K562 (cell line): ENCODE results near the gene GJB6. TPM values are rescaled to one million over a fixed set of nuclear protein-coding genes. Genes with fewer than 3 reads are reported as not detected.

ENCODE experiments used
- ATAC-seq: fragments of 200-7000 bp; cut with Tn5 transposase; 3 replicates; pipeline ENCODE4 v1.9.1; 2020; ENCODE audit warnings: moderate library complexity
- BruUV-seq: library from RNA; stranded (reverse); fragments of 400-500 nt; replicated peaks from 2 replicates; lab custom pipeline; 2021; lab: Mats Ljungman, UMichigan
- CTCF ChIA-PET: fragments of 300-600 bp; formaldehyde crosslinking; extraction: SDS; loops from one replicate; lab custom pipeline; 2021; ENCODE audit warnings: low intra/inter-chr PET ratio; lab: Yijun Ruan, JAX
- POLR2A ChIA-PET: fragments of 300-600, 350-650 bp; sonication (Branson Sonifier 250); formaldehyde crosslinking; extraction: SDS; loops from one replicate; lab custom pipeline; 2021; ENCODE audit warnings: antibody characterized with exemption, inconsistent platforms; lab: Yijun Ruan, JAX
- DNase-seq, 4 experiments: peaks; one replicate each; pipeline versions ENCODE4 v3.0.0 to v3.0.0-alpha.2; 2011 to 2018; ENCODE audit warnings: low spot score in 3 of 4, mixed read lengths in 3 of 4; ENCODE audit errors: extremely low read depth in 1 of 4
- FAIRE-seq: peaks from 2 replicates; lab custom pipeline; 2011; peaks lifted over from hg19 to GRCh38; lab: Jason Lieb, UNC
- H2AFZ ChIP-seq: 2 replicates; pipeline ENCODE4 v1.6.0; 2011; ENCODE audit warnings: low read depth, low read length, control low read depth, inconsistent platforms
- H3K27ac ChIP-seq: fragments of 200-600 bp; 3 replicates; pipeline ENCODE4 v1.8.0; 2011; ENCODE audit warnings: low read depth, mild to moderate bottlenecking, control low read depth, inconsistent platforms, low read length, moderate library complexity, mixed read lengths; ENCODE audit errors: extremely low read depth
- H3K27me3 ChIP-seq, 2 experiments: fragments of 300-600 bp in 1 of 2; 2 replicates in 1 of 2; 3 replicates in 1 of 2; pipeline versions ENCODE4 v1.6.0 to v1.8.0; 2011; ENCODE audit warnings: inconsistent platforms in 2 of 2, low read length in 2 of 2, mild to moderate bottlenecking in 1 of 2, mixed read lengths in 1 of 2, moderate library complexity in 1 of 2; ENCODE audit not compliant: control insufficient read depth in 2 of 2, insufficient read depth in 2 of 2
- H3K36me3 ChIP-seq: fragments of 300-600 bp; 3 replicates; pipeline ENCODE4 v1.8.0; 2011; ENCODE audit warnings: mild to moderate bottlenecking, low read length, inconsistent platforms; ENCODE audit not compliant: control insufficient read depth, insufficient read depth
- H3K4me1 ChIP-seq, 2 experiments: fragments of 200-600 bp in 1 of 2; replicated peaks in 1 of 2; 2 replicates in 1 of 2; 3 replicates in 1 of 2; pipeline versions ENCODE4 v1.5.1 to v1.8.0; 2011; ENCODE audit warnings: inconsistent platforms in 2 of 2, low read length in 2 of 2, mild to moderate bottlenecking in 1 of 2, mixed read lengths in 1 of 2, moderate library complexity in 1 of 2; ENCODE audit not compliant: control insufficient read depth in 2 of 2, insufficient read depth in 2 of 2
- H3K4me2 ChIP-seq: 2 replicates; pipeline ENCODE4 v1.6.1; 2011; ENCODE audit warnings: low read length, control low read depth, inconsistent platforms, mixed read lengths; ENCODE audit not compliant: insufficient read depth
- H3K4me3 ChIP-seq: fragments of 200-600 bp; sonication (generic), shearing (Covaris generic); 2 replicates; pipeline ENCODE4 v1.5.1; 2016; ENCODE audit warnings: control low read depth, inconsistent platforms
- H3K79me2 ChIP-seq: fragments of 200-600 bp; 3 replicates; pipeline ENCODE4 v1.8.0; 2011; ENCODE audit warnings: low read length, inconsistent platforms; ENCODE audit not compliant: control insufficient read depth, insufficient read depth
- H3K9ac ChIP-seq, 2 experiments: 2 replicates each; pipeline versions ENCODE4 v1.6.0 to v1.6.1; 2011; ENCODE audit warnings: low read depth in 2 of 2, low read length in 2 of 2, control low read depth in 1 of 2, inconsistent platforms in 1 of 2, mild to moderate bottlenecking in 1 of 2, mixed read lengths in 1 of 2; ENCODE audit not compliant: insufficient read depth in 1 of 2
- H3K9me1 ChIP-seq: one replicate; pipeline ENCODE4 v1.6.0; 2011; ENCODE audit warnings: inconsistent platforms, mild to moderate bottlenecking, low read length, moderate library complexity; ENCODE audit not compliant: control insufficient read depth, insufficient read depth
- H3K9me3 ChIP-seq: replicated peaks from 2 replicates; pipeline ENCODE4 v1.5.1; 2011; ENCODE audit warnings: low read depth, low read length, inconsistent platforms; ENCODE audit not compliant: control insufficient read depth, insufficient read depth
- H4K20me1 ChIP-seq: replicated peaks from 2 replicates; pipeline ENCODE4 v1.6.1; 2011; ENCODE audit warnings: low read length, inconsistent platforms, mixed read lengths; ENCODE audit not compliant: control insufficient read depth, insufficient read depth
- DLX4 ChIP-seq: fragments of 250-450 bp; sonication (Bioruptor Pico); IDR thresholded peaks from 2 replicates; pipeline ENCODE4 v1.6.1; 2021; ENCODE audit warnings: mild to moderate bottlenecking
- HEY1 ChIP-seq: fragments of 250-450 bp; sonication (Bioruptor Pico); IDR thresholded peaks from 2 replicates; pipeline ENCODE4 v1.5.0; 2020; ENCODE audit warnings: mild to moderate bottlenecking, moderate library complexity, borderline replicate concordance
- HMG20B ChIP-seq: fragments of 250-450 bp; sonication (Bioruptor Pico); IDR thresholded peaks from 2 replicates; pipeline ENCODE4 v1.5.0; 2021; ENCODE audit warnings: mild to moderate bottlenecking
- MNT ChIP-seq, 2 experiments: fragments of 450-650 bp; conservative IDR thresholded peaks; 2 replicates each; pipeline ENCODE4 v1.6.1; 2017; ENCODE audit warnings: mild to moderate bottlenecking in 2 of 2, moderate library complexity in 2 of 2
- PKNOX1 ChIP-seq: fragments of 450-650 bp; IDR thresholded peaks from 2 replicates; pipeline ENCODE4 v1.6.1; 2016
- TCF7 ChIP-seq: sonication (generic); IDR thresholded peaks from 2 replicates; pipeline ENCODE4 v1.6.1; 2016; ENCODE audit warnings: antibody characterized with exemption, borderline replicate concordance
- TCFL5 ChIP-seq: fragments of 250-450 bp; sonication (Bioruptor Pico); conservative IDR thresholded peaks from 2 replicates; pipeline ENCODE4 v1.6.1; 2021; ENCODE audit warnings: mild to moderate bottlenecking, moderate library complexity, matching md5 sums
- ZNF384 ChIP-seq: IDR thresholded peaks from 2 replicates; pipeline ENCODE4 v1.6.1; 2012; ENCODE audit warnings: low read depth, low read length, improper control_type of control experiment
- ZNF445 ChIP-seq: fragments of 250-450 bp; sonication (Bioruptor Pico); IDR thresholded peaks from 2 replicates; pipeline ENCODE4 v1.4.0; 2020; ENCODE audit warnings: low read depth, mild to moderate bottlenecking, moderate library complexity
- ZNF561 ChIP-seq: fragments of 450-650 bp; formaldehyde crosslinking; conservative IDR thresholded peaks from 2 replicates; pipeline ENCODE4 v1.4.0; 2020; ENCODE audit warnings: mild to moderate bottlenecking, moderate library complexity
- ZNF644 ChIP-seq: fragments of 200-800 bp; sonication (Bioruptor generic); IDR thresholded peaks from 2 replicates; pipeline ENCODE4 v1.6.1; 2016; ENCODE audit warnings: low read depth, missing genetic modification characterization, missing compliant biosample characterization
- ZNF695 ChIP-seq: fragments of 450-650 bp; formaldehyde crosslinking; IDR thresholded peaks from 2 replicates; pipeline ENCODE4 v1.4.0; 2020; ENCODE audit warnings: mild to moderate bottlenecking, moderate library complexity
- in situ Hi-C: fragments of 300-500 bp; cut with MboI; formaldehyde crosslinking; loops from 4 replicates; pipeline ENCODE4 v1.15.0; 2018; ENCODE audit warnings: inconsistent platforms, mixed read lengths
- intact Hi-C: fragments of 100-400 bp; cut with micrococcal nuclease; formaldehyde crosslinking; loops from 2 replicates; pipeline ENCODE4 v1.14.2; 2022
- polyA plus RNA-seq, 8 experiments: library from polyadenylated mRNA; depleted of rRNA in 4 of 8; stranded (reverse) in 5 of 8; unstranded in 3 of 8; fragments of >200 nt; fragmentation: Nextera tagmentation in 2 of 8; fragmentation: Illumina TruSeq in 1 of 8; extraction: Ambion mirVana in 2 of 8; extraction: Trizol in 1 of 8; gene quantifications; 2 replicates each; pipeline versions ENCODE4 v1.2.1 to v1.2.3, GENCODE V29; 2011 to 2014; ENCODE audit warnings: inconsistent platforms in 1 of 8, missing spikeins in 1 of 8
- total RNA-seq, 7 experiments: library from RNA; depleted of rRNA in 6 of 7; stranded (reverse); fragments of >200 nt in 6 of 7; fragmentation: Illumina TruSeq in 2 of 7; extraction: Trizol in 2 of 7; gene quantifications; 2 replicates each; pipeline versions ENCODE4 v1.2.1 to v1.2.3, GENCODE V29; 2011 to 2021; ENCODE audit warnings: low replicate concordance in 1 of 7

The GJB6 gene
- total and polyA plus RNA-seq, 9 of the 15 experiments (the other 6 are each of a cell fraction or from before 2014, with no cell fraction given), result not detected

- in situ Hi-C loops, result no loop called here
- no peak for TF ChIP-seq HEY1
- TF ChIP-seq ZNF561 (CRISPR knock-in tag), result no peak
- no peak for TF ChIP-seq PKNOX1
- no peak for TF ChIP-seq HMG20B (CRISPR knock-in tag)
- no peak for TF ChIP-seq ZNF384
- no peak for TF ChIP-seq TCF7
- TF ChIP-seq MNT (conservative IDR thresholded peaks at IDR 0.05), result no peak
- no peak for TF ChIP-seq TCFL5 (CRISPR knock-in tag)
- no peak for TF ChIP-seq ZNF445 (CRISPR knock-in tag)
- no peak for TF ChIP-seq DLX4 (CRISPR knock-in tag)
- no peak for TF ChIP-seq ZNF644
- TF ChIP-seq ZNF695, result no peak
- Histone ChIP-seq H3K9me1 (no peaks in the 10 kb centered on the region), H4K20me1 (no peaks in the 10 kb centered on the region), H3K27me3 (peaks cover 0 to 16% of the 10 kb centered on the region in 2 experiments; a peak in 2 of 5 replicates), H3K27ac (no peak overlapping the region), H3K9me3 (no peaks in the 10 kb centered on the region), H3K4me2 (no peak overlapping the region), H3K9ac (no peak overlapping the region), H3K4me1 (no peaks in the 10 kb centered on the region), H2AFZ (no peak overlapping the region), H3K4me3 (no peak overlapping the region), H3K36me3 (no peaks in the 10 kb centered on the region), H3K79me2 (no peaks in the 10 kb centered on the region)
- DNase-seq (no peak), FAIRE-seq (no peak), ATAC-seq (no peak)
- BruUV-seq, result no TSS peak
- intact Hi-C loops, result no loop called here
- ChIA-PET CTCF (no interaction called here), POLR2A (no interaction called here)
These were observed 12.5 kb downstream of the GJB6 start for GRCh38 chr13:20219577-20219976.
